ENCODE results near the gene TDG. TPM values are rescaled to one million over a fixed set of nuclear protein-coding genes. Genes with fewer than 3 reads are reported as not detected.

The TDG gene
- polyA plus RNA-seq, 6 donors from 2014 or later: 19.3 to 27.1 (median 21.1) TPM

Other genes with a start within 250 kb of the TDG start
- gene NT5DC3, start 124.6 kb upstream of the TDG start, polyA plus RNA-seq (ENCODE audit: low read depth in 6 of 6): 1 to 10 TPM in 5 of 6 donors, under 1 TPM in 1; 0.96 to 4.4 (median 1.9) TPM
- 100 to 1,000 TPM; 152 to 207 (median 177) TPM for gene HSP90B1, start 35.5 kb upstream of the TDG start, polyA plus RNA-seq (ENCODE audit: low read depth in 6 of 6)
- gene GLT8D2, start 84.3 kb downstream of the TDG start, polyA plus RNA-seq (ENCODE audit: low read depth in 6 of 6): under 1 TPM in 2 of 6 donors, not detected in 4; 0.32 to 0.66 TPM
- gene HCFC2, start 98.7 kb downstream of the TDG start, polyA plus RNA-seq (ENCODE audit: low read depth in 6 of 6): 10 to 100 TPM in 1 of 6 donors, 1 to 10 TPM in 5; 2.6 to 11.5 (median 6.4) TPM
- 10 to 100 TPM; 24.2 to 44.4 (median 32.3) TPM for gene NFYB, start 172.3 kb downstream of the TDG start, polyA plus RNA-seq (ENCODE audit: low read depth in 6 of 6)
- gene TXNRD1, start 249.9 kb downstream of the TDG start, polyA plus RNA-seq (ENCODE audit: low read depth in 6 of 6): 10 to 100 TPM; 19.5 to 26.9 (median 22.9) TPM

Data from naive B cell (primary cell).